Fibroblast of lung (primary cell): ENCODE data around the gene INTS4. TPM values are rescaled to one million over a fixed set of nuclear protein-coding genes. Genes with fewer than 3 reads are reported as not detected.
"Not testable (repeated sequence)": the region's sequence is repeated elsewhere in the genome, so short reads cannot be mapped to it uniquely, and the experiment has no call there.

Experiments
- DNase-seq, 2 donors: peaks; one replicate each; pipeline versions ENCODE4 v3.0.0 to v3.0.0-alpha.2; 2010; ENCODE audit warnings: low read depth in 2 of 2
- H2AFZ ChIP-seq: 2 replicates; pipeline ENCODE4 v1.5.1; 2012; ENCODE audit warnings: low read length, control low read depth, inconsistent platforms
- H3K27ac ChIP-seq: 2 replicates; pipeline ENCODE4 v1.5.1; 2011; ENCODE audit warnings: low read length, control low read depth; ENCODE audit not compliant: insufficient read depth
- H3K27me3 ChIP-seq: 2 replicates; pipeline ENCODE4 v1.5.1; 2011; ENCODE audit warnings: mild to moderate bottlenecking, low read length; ENCODE audit not compliant: control insufficient read depth, insufficient read depth
- H3K36me3 ChIP-seq: 2 replicates; pipeline ENCODE4 v1.5.1; 2011; ENCODE audit warnings: low read length; ENCODE audit not compliant: control insufficient read depth, insufficient read depth
- H3K4me1 ChIP-seq: 2 replicates; pipeline ENCODE4 v1.5.1; 2011; ENCODE audit warnings: low read length; ENCODE audit not compliant: control insufficient read depth, insufficient read depth; ENCODE audit errors: extremely low read depth
- H3K4me2 ChIP-seq: 2 replicates; pipeline ENCODE4 v1.5.1; 2011; ENCODE audit warnings: low read length, control low read depth; ENCODE audit not compliant: insufficient read depth; ENCODE audit errors: extremely low read depth
- H3K4me3 ChIP-seq, 4 experiments: fragments of 200-600 bp in 1 of 4; sonication (generic) in 1 of 4; replicated peaks in 1 of 4; 2 replicates each; pipeline ENCODE4 v1.5.1; 2011 to 2016; ENCODE audit warnings: low read length in 4 of 4, low read depth in 3 of 4, mild to moderate bottlenecking in 3 of 4, control low read depth in 2 of 4, inconsistent platforms in 1 of 4, mixed read lengths in 1 of 4; ENCODE audit not compliant: insufficient read depth in 1 of 4; ENCODE audit errors: control extremely low read depth in 1 of 4
- H3K79me2 ChIP-seq: 2 replicates; pipeline ENCODE4 v1.5.1; 2012; ENCODE audit warnings: mild to moderate bottlenecking, low read length, inconsistent platforms; ENCODE audit not compliant: control insufficient read depth, insufficient read depth
- H3K9ac ChIP-seq: 2 replicates; pipeline ENCODE4 v1.5.1; 2011; ENCODE audit warnings: mild to moderate bottlenecking, low read length, control low read depth; ENCODE audit not compliant: insufficient read depth
- H3K9me3 ChIP-seq: 2 replicates; pipeline ENCODE4 v1.5.1; 2012; ENCODE audit warnings: low read depth, low read length; ENCODE audit not compliant: control insufficient read depth, insufficient read depth
- H4K20me1 ChIP-seq: 2 replicates; pipeline ENCODE4 v1.5.1; 2011; ENCODE audit warnings: low read length; ENCODE audit not compliant: control insufficient read depth, insufficient read depth; ENCODE audit errors: extremely low read depth
- CTCF ChIP-seq, 2 donors: IDR thresholded peaks in 1 of 2; conservative IDR thresholded peaks in 1 of 2; 1 replicate in 1 of 2; 2 replicates in 1 of 2; pipeline ENCODE4 v1.5.1; 2011 to 2012; ENCODE audit warnings: low read length in 2 of 2, control low read depth in 1 of 2, inconsistent platforms in 1 of 2, low read depth in 1 of 2, mild to moderate bottlenecking in 1 of 2
- EZH2 ChIP-seq: IDR thresholded peaks from 2 replicates; pipeline ENCODE4 v1.5.1; 2012; ENCODE audit warnings: low read length, control low read depth, mild to moderate bottlenecking; ENCODE audit errors: missing control alignments
- polyA plus RNA-seq, 2 donors: library from polyadenylated mRNA; depleted of rRNA in 1 of 2; stranded (reverse) in 1 of 2; unstranded in 1 of 2; fragments of >200 nt; gene quantifications; 2 replicates each; pipeline ENCODE4 v1.2.1, GENCODE V29; 2011 to 2012; ENCODE audit warnings: missing spikeins in 1 of 2
- total RNA-seq: library from RNA; depleted of rRNA; stranded (reverse); fragments of >200 nt; gene quantifications from 2 replicates; pipeline ENCODE4 v1.2.1, GENCODE V29; 2014

Gene INTS4
- total and polyA plus RNA-seq, 2 donors (not counting 1 experiment from before 2014, with no cell fraction given), result 17.2 to 38.6 TPM

GRCh38 chr11:77890100-77890614, 104.3 kb downstream of the INTS4 start:
- not testable (repeated sequence) for H3K9ac ChIP-seq

GRCh38 chr11:77889045-77889444, 105.4 kb downstream of the INTS4 start:
- DNase-seq, H3K36me3 ChIP-seq, H3K4me2 ChIP-seq, H3K4me3 ChIP-seq, H3K79me2 ChIP-seq, H3K27me3 ChIP-seq, H2AFZ ChIP-seq, H3K9me3 ChIP-seq, H3K4me1 ChIP-seq, H3K9ac ChIP-seq, H4K20me1 ChIP-seq, H3K27ac ChIP-seq: not testable (repeated sequence)

More at GRCh38 chr11:77890100-77890614, 104.3 kb downstream of the INTS4 start:
- not testable (repeated sequence) for H4K20me1 ChIP-seq, H3K4me3 ChIP-seq, H3K79me2 ChIP-seq, H3K36me3 ChIP-seq, H3K4me2 ChIP-seq, H3K27ac ChIP-seq, DNase-seq, H2AFZ ChIP-seq, H3K27me3 ChIP-seq, H3K4me1 ChIP-seq, H3K9me3 ChIP-seq

- no peaks in the 10 kb centered on the region for H3K9me3 ChIP-seq
- no peak overlapping the region for H3K4me3 ChIP-seq
- no peak overlapping the region for H2AFZ ChIP-seq
- no peaks in the 10 kb centered on the region for H3K79me2 ChIP-seq
- H3K9ac ChIP-seq, result no peak overlapping the region
- H3K36me3 ChIP-seq, result peaks cover 2% of the 10 kb centered on the region
- H3K27me3 ChIP-seq, result no peaks in the 10 kb centered on the region
- H3K27ac ChIP-seq, result no peak overlapping the region
- TF ChIP-seq CTCF (conservative IDR thresholded peaks at IDR 0.05 in 1 of 2, IDR thresholded peaks at IDR 0.05 in 1 of 2; ENCODE audit: low read depth in 1 of 2, low read length in 2 of 2), result no peak
- no peak for TF ChIP-seq EZH2
- H4K20me1 ChIP-seq, result no peaks in the 10 kb centered on the region
- peak; percentile 14 to 40 for DNase-seq
- H3K4me1 ChIP-seq, result peaks cover 2% of the 10 kb centered on the region
- H3K4me2 ChIP-seq, result no peak overlapping the region
Observed at GRCh38 chr11:77886401-77886800, 108.1 kb downstream of the INTS4 start.

- Histone ChIP-seq H3K79me2 (no peaks in the 10 kb centered on the region), H3K9ac (no peak overlapping the region), H3K9me3 (no peaks in the 10 kb centered on the region), H3K4me2 (no peak overlapping the region), H3K4me1 (peaks cover 2% of the 10 kb centered on the region), H2AFZ (no peak overlapping the region), H3K4me3 (no peak overlapping the region), H3K36me3 (peaks cover 2% of the 10 kb centered on the region), H4K20me1 (no peaks in the 10 kb centered on the region), H3K27me3 (no peaks in the 10 kb centered on the region), H3K27ac (no peak overlapping the region)
- no peak for TF ChIP-seq EZH2
- TF ChIP-seq CTCF (conservative IDR thresholded peaks at IDR 0.05 in 1 of 2, IDR thresholded peaks at IDR 0.05 in 1 of 2; ENCODE audit: low read depth in 1 of 2, low read length in 2 of 2), result no peak
- DNase-seq, result no peak
Observed at GRCh38 chr11:77884829-77885190, 109.7 kb downstream of the INTS4 start.
